Muscle of arm (tissue), 12 donors: ENCODE data around the gene GYS1. TPM values are rescaled to one million over a fixed set of nuclear protein-coding genes. Genes with fewer than 3 reads are reported as not detected.
A peak's percentile ranks its signal among the peaks of the same experiment; 100 is the strongest.

Source experiments
- DNase-seq: peaks from one replicate; pipeline ENCODE4 v3.0.0-alpha.2; 2013
- polyA plus RNA-seq, 12 donors: library from polyadenylated mRNA; unstranded; fragments of 120-200 nt; gene quantifications; one replicate each; pipeline ENCODE4 v1.2.1, GENCODE V29; 2013; ENCODE audit not compliant: insufficient read length in 12 of 12

Gene GYS1
- polyA plus RNA-seq, 12 donors, result 51.4 to 109 (median 87.1) TPM; not detected in 1

DNA sequence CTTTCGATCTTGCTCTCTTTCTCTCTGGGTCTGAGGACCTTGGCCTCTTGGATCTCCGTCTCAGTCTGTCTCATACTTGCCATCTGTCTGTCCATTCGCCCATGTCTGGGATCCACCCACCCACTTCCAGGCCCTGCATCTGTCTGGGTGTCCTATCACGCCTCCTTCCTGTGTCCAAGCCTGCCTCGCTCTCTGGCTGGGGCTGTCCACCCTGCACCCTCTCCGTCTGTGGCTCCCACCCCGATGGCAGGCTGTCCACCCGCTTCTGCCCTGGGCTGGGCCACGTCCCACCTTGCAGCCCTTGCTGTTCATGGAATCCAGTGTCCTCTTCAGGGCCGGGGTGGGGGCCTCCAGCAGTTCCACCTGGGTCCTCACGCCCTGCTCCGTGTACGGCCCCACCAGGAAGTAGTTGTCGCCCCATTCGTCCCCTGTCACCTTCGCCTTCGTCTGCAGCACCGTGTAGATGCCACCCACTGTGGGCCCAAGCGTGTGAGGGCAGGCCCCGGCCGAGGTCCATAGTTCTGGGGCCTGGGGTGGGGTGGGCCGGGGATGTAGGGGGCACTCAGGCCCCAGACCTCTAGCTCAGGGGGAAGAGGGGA lies 2.0 kb downstream of the GYS1 start:
- DNase-seq, result no peak

DNA sequence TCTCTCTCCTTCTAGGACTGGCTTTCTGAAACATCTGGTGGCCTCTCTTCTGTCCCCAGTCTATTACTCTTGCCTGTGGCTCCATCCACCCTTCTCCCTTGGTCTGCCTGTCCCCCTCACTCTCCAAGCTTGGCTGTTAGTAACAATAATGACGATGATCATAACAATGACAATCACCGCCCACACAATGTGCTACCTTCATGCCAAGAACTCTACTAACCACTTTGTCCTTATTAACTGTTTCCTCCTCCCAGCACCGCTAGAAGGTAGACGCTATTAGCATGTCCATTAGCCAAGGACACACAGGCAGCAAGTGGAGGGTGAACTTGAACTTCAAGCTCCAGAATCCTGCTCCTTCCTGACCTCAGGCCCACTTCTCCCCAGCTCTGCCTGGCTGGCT lies 2.7 kb downstream of the GYS1 start:
- no peak for DNase-seq

DNA sequence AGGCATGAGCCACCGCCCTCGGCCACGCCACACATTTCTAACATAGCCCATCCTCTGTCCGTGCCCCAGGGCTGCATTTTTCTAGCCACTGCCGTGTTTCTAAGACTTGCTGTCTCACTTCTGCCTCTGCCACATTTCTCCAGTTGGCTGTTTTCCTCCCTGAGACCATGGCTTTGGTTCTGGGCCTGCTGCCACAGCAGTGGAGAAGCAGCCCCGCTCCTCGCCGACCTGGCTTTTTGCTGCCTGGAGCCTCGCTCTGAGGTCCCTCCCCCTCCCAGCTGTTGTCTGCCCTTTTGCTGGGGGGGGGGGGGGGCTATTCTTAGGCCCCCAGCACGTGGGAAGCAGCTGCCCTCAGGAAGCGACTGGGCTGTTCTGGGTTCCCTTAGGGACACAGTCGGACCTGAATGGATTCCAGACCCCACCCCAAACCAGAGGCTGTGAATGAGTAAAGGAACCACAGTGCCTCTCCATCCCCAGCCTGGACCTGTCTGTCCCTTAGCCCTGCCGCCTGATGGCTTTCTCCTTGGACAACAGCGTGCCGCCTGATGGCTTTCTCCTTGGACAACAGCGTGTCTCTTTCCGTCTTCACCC lies 3.3 kb downstream of the GYS1 start:
- no peak for DNase-seq

DNA sequence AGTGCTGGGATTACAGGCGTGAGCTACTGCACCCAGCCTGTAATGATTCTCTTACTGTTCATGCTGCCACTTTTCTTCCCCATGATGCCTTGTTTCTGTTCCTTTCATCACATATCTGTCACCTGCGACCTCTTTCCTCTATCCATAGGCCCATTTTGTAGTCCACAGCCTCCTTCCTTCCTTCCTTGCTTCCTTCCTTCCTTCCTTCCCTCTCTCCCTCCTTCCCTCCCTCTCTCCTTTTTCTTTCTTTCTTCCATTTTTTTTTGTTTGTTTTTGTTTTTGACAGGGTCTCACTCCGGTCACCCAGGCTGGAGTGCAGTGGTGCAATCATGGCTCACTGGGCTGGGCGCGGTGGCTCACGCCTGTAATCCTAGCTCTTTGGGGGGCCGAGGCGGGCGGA lies 4.2 kb downstream of the GYS1 start:
- no peak for DNase-seq

DNA sequence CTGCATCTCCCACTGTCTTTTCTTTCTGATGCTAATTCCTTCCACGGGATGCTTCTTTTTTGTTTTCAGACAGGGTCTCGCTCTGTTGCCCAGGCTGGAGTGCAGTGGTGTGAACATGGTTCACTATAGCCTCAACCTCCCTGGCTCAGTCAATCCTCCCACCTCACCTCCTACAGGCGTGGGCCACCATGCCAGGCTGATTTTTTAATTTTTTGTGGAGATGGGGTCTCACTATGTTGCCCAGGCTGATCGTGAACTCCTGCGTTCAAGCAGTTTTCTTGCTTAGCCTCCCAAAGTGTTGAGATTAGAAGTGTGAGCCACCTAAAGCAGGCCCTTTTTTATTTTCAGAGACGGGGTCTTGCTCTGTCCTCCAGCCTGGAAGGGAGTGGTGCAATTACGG lies 4.8 kb downstream of the GYS1 start:
- DNase-seq, result no peak

DNA sequence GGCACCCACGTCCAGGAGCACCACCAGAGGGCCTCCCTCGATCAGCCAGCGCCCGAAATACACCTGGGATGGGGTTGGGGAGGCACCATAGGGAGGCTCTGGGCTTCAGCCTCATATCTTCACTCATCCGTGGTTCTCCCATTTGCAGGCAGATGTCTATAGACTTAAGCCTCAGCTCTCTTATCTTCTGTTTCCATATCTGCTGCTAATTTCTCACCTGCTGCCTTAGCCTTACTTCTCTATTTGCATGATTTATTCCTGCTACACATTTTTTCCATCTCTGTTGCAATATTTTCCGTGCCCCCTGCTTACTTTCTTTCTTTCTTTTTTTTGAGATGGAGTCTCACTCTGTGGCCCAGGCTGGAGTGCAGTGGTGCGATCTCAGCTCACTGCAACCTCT lies 5.8 kb downstream of the GYS1 start:
- DNase-seq, result no peak

DNA sequence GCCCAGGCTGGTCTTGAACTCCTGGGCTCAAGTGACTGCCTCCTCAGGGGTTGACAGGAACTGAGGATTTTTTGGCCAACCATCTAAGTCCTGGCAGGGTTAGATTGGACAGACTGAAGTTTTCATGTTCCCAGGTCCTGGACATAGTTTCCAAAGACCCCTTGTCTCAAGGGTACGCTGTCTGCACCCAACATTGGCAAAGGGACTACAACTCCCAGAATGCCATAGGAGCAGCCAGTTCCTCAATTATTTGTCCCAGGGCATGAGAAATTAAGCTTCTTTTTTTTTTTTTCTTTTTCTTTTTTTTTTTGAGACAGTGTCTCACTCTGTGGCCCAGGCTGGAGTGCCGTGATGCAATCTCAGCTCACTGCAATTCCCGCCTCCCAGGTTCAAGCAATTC lies 6.9 kb downstream of the GYS1 start:
- DNase-seq, result no peak

DNA sequence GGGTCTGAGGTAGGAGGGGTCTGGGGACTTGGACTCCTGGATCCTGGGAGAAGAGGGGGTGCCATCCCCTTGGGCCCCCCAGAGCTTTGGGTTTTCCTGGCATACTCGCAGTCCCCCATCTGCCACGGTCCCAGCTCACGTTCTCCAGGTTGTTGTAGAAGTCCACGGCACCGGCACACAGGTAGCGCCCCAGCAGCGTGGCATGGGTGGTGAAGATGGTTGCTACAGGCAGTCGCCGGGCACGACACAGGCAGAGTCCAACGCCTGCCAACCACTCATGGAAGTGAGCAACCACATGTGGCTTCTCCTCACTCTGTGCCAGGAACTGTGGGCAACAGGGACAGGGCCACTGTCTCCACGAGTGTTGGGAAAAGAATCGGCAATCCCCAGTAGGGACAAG lies 7.4 kb downstream of the GYS1 start:
- DNase-seq, result no peak

DNA sequence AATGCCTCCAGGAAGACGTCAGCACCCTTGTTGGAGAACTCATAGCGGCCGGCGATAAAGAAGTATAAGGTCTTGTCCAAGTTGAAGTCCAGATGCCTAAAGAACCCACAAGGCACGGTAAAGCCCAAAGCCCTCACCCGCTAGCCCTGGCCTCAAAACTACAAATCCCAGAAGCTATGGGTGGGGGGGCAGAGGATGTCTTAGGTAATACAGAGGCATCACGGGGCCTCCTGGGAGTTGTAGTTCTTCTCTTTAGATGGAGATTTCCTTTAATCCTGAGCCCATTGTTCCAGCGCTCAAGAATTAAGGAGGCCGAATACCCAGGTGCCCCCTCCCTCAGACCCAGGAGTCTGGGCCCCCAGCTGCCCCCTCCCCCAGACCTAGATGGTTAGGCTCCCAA lies 10.8 kb downstream of the GYS1 start:
- DNase-seq, result no peak

DNA sequence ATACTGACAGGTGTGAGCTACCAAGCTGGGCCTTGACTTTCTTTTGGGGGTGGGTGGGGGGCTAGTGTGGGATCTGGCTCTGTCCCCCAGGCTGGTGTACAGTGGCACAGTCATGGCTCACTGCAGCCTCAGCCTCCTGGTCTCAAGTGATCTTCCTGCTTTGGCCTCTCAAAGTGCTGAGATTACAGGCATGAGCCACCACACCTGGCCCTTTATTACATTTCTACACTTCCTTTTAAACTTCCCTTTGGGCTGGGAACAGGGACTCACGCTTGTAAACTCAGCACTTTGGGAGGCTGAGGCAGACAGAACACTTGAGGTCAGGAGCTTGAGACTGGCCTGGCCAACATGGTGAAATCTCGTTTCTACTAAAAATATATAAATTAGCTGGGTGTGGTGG lies 16.0 kb downstream of the GYS1 start:
- no peak for DNase-seq

DNA sequence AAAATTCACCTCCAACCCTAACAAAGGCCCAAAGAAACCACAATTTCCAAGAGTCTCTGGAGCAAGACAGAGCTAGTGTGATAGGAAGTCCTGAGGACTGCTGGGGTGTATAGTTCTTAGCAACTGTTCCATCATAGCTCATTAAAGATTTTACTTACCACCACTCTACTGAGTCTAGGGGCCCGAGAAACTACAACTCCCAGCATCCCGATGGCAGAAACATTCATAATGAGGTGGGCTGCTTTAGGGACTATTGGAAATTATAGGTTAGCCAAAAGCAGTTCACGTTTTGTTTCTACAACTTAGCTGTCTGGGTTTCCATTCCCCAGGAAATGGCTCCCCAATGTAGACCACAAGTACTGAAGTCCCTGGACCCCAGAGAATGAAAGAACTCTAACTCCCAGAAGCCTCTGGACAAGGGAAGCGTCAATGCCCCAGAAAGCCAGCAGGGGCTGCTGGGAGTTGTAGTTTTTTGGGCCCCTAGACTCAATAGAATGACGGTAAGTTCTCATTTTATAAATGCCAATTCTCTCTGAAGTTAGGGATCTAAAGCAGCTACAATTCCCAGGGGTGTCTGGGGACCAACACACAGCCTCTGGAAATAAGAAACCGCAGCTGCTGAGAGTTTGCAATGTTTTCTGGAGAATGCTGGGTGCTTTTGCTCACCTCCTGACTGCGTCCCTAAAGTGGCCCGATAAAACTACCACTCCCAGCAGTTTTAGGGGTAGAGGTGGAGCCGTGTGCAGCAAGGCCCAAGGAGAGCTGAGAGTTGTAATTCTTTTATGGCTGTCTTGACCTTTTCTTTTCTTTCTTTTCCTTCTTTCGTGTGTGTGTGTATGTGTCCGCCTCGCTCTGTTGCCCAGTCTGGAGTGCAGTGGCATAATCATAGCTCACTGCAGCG lies 16.9 kb downstream of the GYS1 start:
- DNase-seq, result no peak

DNA sequence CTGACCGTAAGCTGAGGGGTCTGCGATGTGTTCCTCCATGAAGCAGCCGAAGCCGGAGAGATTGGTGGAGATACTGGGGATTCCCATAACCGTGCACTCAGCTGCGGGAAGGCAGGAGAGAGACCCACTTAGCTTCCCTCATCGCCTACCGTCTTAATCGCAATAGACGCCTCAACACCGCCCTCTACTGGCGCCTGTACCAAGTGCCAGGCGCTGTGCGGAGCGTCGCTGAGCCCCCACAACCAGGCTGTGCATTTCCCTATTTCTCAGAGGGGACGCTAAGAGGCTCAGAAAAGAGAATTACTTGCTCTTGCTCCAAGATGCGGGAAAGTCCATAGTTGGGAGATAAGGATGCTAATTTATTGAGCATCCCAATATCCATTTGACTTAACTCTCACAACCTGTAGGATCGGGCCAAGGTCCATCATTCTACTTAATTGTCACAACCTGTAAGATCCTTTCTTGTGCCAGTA lies 22.1 kb downstream of the GYS1 start:
- DNase-seq, result peak; percentile 87

DNA sequence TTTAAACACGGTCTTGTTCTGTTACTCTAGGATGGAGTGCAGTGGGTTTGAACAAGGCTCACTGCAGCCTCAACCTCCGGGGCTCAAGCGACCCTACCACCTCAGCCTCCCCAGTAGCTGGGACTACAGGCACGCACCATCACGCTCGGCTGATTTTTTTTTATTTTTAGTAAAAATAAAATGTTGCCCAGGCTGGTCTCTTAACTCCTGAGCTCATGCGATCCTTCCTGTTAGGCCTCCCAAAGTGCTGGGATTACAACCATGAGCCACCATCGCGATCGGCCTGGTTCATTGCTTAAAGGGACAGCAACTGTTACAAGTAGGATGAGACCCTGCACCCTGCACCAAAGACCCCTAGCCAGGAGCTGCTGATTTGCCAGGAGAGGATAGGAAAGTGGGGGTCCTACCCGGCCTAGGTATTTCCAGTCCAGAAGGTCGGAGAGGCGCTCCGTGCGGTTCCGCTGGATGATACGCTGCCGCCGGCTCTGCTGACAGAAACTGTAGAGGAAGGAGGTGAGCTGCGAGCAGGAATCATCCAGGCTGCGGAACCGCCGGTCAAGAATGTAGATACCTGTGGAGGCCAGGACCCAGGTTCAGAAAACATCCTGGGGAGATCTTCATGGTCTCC lies 22.9 kb downstream of the GYS1 start:
- DNase-seq, result no peak

DNA sequence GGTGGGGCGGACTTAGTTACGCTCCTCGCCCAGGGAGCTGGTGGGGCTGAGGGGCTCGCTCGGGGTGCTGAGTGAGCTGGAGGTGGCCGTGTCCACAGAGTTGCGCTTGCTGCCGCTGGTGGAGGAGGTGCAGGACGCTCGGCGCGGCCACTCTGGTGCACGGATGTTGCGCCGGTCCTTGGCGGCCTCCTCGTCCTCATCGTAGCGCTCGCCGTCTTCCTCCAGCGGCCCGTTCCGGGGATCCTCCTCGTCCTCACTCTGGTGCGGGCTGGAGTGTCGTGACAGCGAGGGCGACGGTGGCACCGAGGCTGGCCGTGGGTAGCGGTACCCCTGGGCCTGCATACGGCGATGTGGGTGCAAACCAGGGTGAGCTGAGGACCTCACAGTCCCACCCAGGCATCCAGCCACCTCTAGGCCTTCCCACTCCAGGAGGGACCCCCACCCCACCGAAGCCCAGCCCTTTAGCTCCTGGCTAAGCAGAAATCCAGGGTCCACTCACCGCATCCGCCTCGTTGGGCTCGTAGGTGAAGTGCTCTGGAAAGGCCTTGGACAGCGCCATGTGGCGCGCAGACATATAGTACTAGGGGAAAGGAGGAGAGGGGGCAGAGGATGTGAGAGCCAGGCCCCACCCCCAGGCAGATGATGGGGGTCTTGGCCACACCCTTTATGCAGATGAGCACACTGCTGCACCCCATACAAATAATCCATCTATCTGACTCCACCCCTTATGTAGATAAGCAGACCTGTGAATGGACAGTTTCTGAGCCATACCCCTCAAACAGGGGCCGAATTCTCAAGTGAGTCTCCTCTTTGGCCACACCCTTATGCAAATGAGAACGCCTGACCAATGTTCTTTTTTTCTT lies 23.6 kb downstream of the GYS1 start:
- no peak for DNase-seq

DNA sequence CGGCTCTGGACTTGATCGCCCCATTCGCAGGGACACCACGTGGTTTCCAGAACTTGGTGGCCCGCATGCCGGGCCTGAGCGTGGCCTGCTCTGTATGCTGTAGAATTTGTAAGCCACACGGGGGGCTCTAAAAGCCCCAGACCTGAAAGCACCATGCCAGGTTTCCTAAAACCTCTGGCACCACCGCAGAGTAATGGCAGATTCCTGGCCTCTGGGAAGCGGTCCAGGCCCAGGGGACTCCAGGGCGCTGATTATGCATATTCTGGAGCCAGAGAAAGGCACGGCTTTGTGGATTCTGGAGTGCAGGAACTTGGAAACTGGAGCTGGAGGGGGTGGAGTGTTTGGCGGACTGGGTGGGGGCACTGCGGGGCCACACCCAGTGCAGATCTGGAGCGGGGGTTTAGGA lies 24.3 kb downstream of the GYS1 start:
- DNase-seq, result no peak

DNA sequence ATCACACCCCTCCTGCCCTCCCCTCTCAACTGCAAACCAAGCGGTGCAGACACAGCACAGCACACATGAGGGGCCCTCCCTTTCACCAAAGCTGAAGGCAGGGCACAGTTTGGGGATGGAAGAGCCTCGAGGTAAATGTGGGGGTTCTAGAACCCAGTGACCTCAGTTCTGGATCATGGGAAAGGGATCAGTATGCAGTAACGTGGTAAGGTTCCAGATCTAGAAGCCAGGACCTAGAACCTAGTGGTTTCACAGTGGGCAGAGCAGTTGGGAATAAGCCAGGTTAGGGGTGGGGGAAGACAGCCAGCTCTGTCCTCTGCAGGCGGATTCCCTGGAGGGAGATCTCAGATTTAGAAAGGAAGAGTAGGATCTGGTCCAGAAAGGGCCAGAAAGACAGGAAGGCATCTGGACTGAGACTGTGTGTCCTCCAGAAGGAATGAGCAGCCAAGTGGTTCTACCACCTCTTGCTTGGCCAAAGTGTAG lies 24.9 kb downstream of the GYS1 start:
- no peak for DNase-seq

DNA sequence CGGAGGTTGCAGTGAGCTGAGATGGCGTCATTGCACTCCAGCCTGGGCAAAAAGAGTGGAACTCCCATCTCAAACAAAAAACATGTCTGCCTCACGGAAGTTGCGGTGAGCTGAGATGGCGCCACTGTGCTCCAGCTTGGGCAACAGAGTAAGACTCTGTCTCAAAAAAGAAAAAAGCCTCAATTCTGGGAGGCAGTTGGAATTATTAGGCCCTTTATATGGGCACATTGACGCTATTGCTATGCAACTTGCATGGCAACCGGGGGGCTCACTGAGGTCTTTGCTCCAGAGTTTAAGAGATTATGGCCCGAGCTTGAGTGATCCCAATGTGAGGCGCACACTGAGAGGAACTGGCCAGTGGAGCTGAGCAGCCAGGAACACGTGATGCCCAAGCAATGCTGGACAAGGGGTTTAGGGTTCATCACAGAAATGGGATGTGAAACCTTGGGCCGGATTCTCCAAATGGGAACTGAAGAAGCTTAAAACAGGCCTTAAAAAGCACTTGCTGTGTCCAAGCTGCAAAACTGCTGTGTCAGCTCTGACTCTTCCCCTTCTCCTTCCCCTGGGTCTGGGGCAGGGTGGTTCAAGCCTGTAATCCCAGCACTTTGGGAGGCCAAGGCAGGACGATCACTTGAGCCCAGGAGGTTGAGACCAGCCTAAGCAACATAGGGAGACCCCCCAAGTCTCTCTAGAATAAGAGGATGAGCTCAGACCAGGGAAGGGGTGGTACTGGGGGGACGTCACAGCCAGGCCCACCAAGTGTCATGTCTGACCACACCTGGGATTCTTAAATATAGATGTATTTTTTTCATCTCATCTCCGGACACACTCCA lies 25.5 kb downstream of the GYS1 start:
- DNase-seq, result no peak

DNA sequence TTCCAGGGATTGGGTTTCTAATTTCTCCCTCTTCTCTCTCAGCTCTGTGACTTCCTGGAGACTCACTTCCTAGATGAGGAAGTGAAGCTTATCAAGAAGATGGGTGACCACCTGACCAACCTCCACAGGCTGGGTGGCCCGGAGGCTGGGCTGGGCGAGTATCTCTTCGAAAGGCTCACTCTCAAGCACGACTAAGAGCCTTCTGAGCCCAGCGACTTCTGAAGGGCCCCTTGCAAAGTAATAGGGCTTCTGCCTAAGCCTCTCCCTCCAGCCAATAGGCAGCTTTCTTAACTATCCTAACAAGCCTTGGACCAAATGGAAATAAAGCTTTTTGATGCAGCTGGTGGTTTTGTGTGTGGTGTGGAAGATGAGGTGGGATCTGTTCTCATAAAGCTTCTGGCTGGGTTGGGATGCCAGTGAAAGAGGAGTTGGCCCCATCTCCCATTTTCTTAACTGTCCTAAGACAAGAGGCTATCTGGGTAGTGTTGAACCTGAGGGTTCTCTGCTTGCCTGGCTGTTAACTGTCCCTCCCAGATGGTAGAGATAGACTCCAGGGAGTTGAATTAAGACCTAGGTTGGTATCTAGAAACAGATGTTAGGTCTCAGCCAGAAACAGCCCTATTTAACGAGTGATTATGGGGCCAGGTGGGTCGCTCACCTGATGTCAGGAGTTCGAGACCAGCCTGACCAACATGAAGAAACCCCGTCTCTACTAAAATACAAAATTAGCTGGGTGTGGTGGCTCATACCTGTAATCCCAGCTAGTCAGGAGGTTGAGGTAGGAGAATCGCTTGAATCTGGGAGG lies 26.4 kb downstream of the GYS1 start:
- no peak for DNase-seq

DNA sequence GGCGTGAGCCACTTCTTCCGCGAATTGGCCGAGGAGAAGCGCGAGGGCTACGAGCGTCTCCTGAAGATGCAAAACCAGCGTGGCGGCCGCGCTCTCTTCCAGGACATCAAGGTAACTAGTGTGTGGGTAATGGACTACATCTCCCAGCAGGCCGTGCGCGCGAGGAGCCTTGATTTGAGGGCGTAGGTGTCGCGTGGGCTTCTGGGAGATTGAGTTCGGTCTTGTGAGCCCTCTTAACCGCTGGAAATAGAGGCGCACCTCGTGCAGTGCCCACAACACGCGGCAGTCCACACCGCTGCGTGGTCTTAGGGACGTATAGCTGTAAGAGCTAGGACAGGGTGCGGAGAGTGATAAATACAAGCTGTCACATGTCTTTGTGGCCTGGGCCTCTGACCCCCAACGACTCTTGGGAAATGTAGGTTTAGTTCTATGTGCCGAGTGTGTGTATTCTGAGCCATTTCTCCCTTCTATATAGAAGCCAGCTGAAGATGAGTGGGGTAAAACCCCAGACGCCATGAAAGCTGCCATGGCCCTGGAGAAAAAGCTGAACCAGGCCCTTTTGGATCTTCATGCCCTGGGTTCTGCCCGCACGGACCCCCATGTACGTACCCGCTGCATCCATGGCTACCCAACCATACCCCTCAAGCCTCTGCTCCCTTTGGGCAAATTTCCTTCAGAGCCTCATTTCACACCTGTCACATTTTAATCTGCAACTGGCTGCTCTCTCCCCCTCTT lies 27.1 kb downstream of the GYS1 start:
- peak; percentile 90 for DNase-seq
